Pancreas (tissue), 10 donors: ENCODE results near the gene NCOA3. TPM values are rescaled to one million over a fixed set of nuclear protein-coding genes. Genes with fewer than 3 reads are reported as not detected.
"Not testable (repeated sequence)": the region's sequence is repeated elsewhere in the genome, so short reads cannot be mapped to it uniquely, and the experiment has no call there.

Experiments
- ATAC-seq, 4 donors: fragments of 200-7000 bp; cut with Tn5 transposase; one replicate each; pipeline versions ENCODE4 v1.8.0 to v1.9.1; 2020; ENCODE audit warnings: mild to moderate bottlenecking in 4 of 4, moderate library complexity in 4 of 4
- DNase-seq, 6 donors: peaks; one replicate each; pipeline ENCODE4 v3.0.0-alpha.2; 2020
- FAIRE-seq: peaks from 2 replicates; lab custom pipeline; 2012; peaks lifted over from hg19 to GRCh38; lab: Jason Lieb, UNC
- H3K27ac ChIP-seq, 4 donors: fragments of 200-600 bp; sonication (generic); 1 replicate in 3 of 4; 2 replicates in 1 of 4; pipeline versions ENCODE4 v1.5.0 to v1.8.0; 2020
- H3K27me3 ChIP-seq, 4 donors: fragments of 200-600 bp; one replicate each; pipeline ENCODE4 v1.8.0; 2021
- H3K36me3 ChIP-seq, 3 donors: fragments of 200-600 bp; sonication (generic) in 1 of 3; one replicate each; pipeline versions ENCODE4 v1.5.0 to v1.8.0; 2020 to 2021
- H3K4me1 ChIP-seq, 3 donors: fragments of 200-600 bp; one replicate each; pipeline ENCODE4 v1.8.0; 2021
- H3K4me3 ChIP-seq, 4 donors: fragments of 200-600 bp; sonication (generic) in 2 of 4; one replicate each; pipeline versions ENCODE4 v1.5.0 to v1.8.0; 2020 to 2021
- H3K9me3 ChIP-seq, 4 donors: fragments of 200-600 bp; one replicate each; pipeline ENCODE4 v1.8.0; 2021
- CTCF ChIP-seq, 4 donors: fragments of 200-600 bp; sonication (generic) in 3 of 4; IDR thresholded peaks; one replicate each; pipeline versions ENCODE4 v1.5.0 to v1.8.0; 2021; ENCODE audit warnings: antibody characterized with exemption in 4 of 4
- WGBS, 2 donors: extraction: QIAGEN DNeasy Blood & Tissue Kit; methylation state at CpG; one replicate each; pipeline ENCODE4 v1.1.7; 2013; 5-methylcytosine and 5-hydroxymethylcytosine counted together
- intact Hi-C, 3 donors: fragments of 100-400 bp; cut with DNase I; formaldehyde crosslinking; loops; one replicate each; pipeline versions ENCODE4 v1.11.1 to v1.14.2; 2022
- polyA plus RNA-seq, 2 donors: library from polyadenylated mRNA; stranded (reverse); fragments of 200-250 nt; gene quantifications; one replicate each; pipeline ENCODE4 v1.2.3, GENCODE V29; 2013
- total RNA-seq, 6 donors: library from RNA; stranded (reverse); fragmentation: NEBNext Ultra II Directional in 4 of 6; extraction: Animal tissue kit (Norgen Biotek cat#: 25700) in 4 of 6; gene quantifications; one replicate each; pipeline versions ENCODE4 v1.2.1 to v1.2.4, GENCODE V29; 2021 to 2023
- donor health status: healthy with polysubstance abuse.
- donor health status: DM: no; HTN: no; CAD: no; lungs with moderate emphysema.
- donor health status: DM: no; HTN: no; CAD: no.
- donor health status: control.
- donor health status: control.
- donor health status: Bipolar disorder and iron deficiency.
- donor health status: DM: yes; HTN: yes; CAD: no.
- donor health status: DM: no; HTN: no; CAD: no.
- donor health status: DM: no; HTN: no; CAD: no.
- donor health status: DM: yes; HTN: yes; CAD: no.

Gene NCOA3
- total and polyA plus RNA-seq, 8 donors = 3.6 to 17.4 (median 10.5) TPM

GRCh38 chr20:47551222-47551621 lies 49.5 kb downstream of the NCOA3 start:
- Histone ChIP-seq H3K4me3 (no peak overlapping the region), H3K27me3 (no peaks in the 10 kb centered on the region), H3K36me3 (no peaks in the 10 kb centered on the region), H3K27ac (no peak overlapping the region), H3K4me1 (no peaks in the 10 kb centered on the region), H3K9me3 (no peaks in the 10 kb centered on the region)
- DNase-seq = no peak
- 77% methylated on average over 5 of the region's 5 CpGs for WGBS, 2 donors
- no peak for TF ChIP-seq CTCF (IDR thresholded peaks at IDR 0.05)
- FAIRE-seq = no peak
- ATAC-seq = no peak
- intact Hi-C loops = no loop called here

- Histone ChIP-seq H3K4me1 (no peaks in the 10 kb centered on the region), H3K4me3 (no peak overlapping the region), H3K9me3 (no peaks in the 10 kb centered on the region), H3K27ac (no peak overlapping the region), H3K27me3 (no peaks in the 10 kb centered on the region), H3K36me3 (no peaks in the 10 kb centered on the region)
- DNase-seq (no peak), FAIRE-seq (no peak), ATAC-seq (peak; percentile 38 to 72 (median 57))
- no peak for TF ChIP-seq CTCF (IDR thresholded peaks at IDR 0.05)
- intact Hi-C loops = no loop called here
Measured at GRCh38 chr20:47551841-47552240, 50.2 kb downstream of the NCOA3 start.

DNA sequence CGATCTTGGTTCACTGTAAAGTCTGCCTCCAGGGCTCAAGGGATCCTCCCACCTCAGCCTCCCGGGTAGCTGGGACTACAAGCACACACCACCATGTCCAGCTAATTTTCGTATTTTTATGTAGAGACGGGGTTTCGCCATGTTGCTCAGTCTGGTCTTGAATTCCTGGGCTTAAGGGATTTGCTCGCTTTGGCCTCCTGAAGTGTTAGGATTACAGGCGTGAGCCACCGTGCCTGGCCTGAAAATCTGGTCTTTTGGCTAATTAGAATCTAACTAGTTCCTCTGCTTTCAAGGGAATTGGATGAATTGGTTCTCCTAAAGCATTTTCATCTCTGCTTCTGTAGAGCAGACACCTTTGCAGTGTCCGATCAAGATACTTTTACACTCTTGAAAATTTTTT lies 51.3 kb downstream of the NCOA3 start:
- no peak for FAIRE-seq

GRCh38 chr20:47553594-47554235 lies 52.0 kb downstream of the NCOA3 start:
- H3K27me3 ChIP-seq, H3K4me3 ChIP-seq, H3K27ac ChIP-seq, FAIRE-seq, H3K4me1 ChIP-seq, ATAC-seq, H3K9me3 ChIP-seq, intact Hi-C loops, H3K36me3 ChIP-seq, DNase-seq: not testable (repeated sequence)
- 57 to 89% methylated on average over 1 to 4 of the region's 8 CpGs for WGBS, 2 donors

More for the DNA sequence above, 51.3 kb downstream of the NCOA3 start:
- WGBS, 2 donors = 95 to 97% methylated on average over 9 of the region's 9 CpGs
- ATAC-seq = no peak
- no peak for TF ChIP-seq CTCF (IDR thresholded peaks at IDR 0.05)
- intact Hi-C loops = no loop called here
- Histone ChIP-seq H3K36me3 (no peaks in the 10 kb centered on the region), H3K9me3 (no peaks in the 10 kb centered on the region), H3K27ac (no peak overlapping the region), H3K27me3 (no peaks in the 10 kb centered on the region), H3K4me3 (no peak overlapping the region), H3K4me1 (no peaks in the 10 kb centered on the region)
- DNase-seq = no peak

GRCh38 chr20:47554283-47554682 lies 52.6 kb downstream of the NCOA3 start:
- H3K36me3 ChIP-seq, H3K4me3 ChIP-seq, H3K27me3 ChIP-seq, H3K27ac ChIP-seq, intact Hi-C loops, DNase-seq, H3K9me3 ChIP-seq, ATAC-seq, FAIRE-seq, H3K4me1 ChIP-seq: not testable (repeated sequence)

GRCh38 chr20:47557218-47557617 lies 55.5 kb downstream of the NCOA3 start:
- TF ChIP-seq CTCF (IDR thresholded peaks at IDR 0.05) = no peak
- Histone ChIP-seq H3K4me3 (no peak overlapping the region), H3K27ac (no peak overlapping the region), H3K27me3 (no peaks in the 10 kb centered on the region), H3K36me3 (no peaks in the 10 kb centered on the region), H3K9me3 (no peaks in the 10 kb centered on the region), H3K4me1 (peaks cover 0 to 4% (median 0%) of the 10 kb centered on the region in 3 donors)
- ATAC-seq = no peak
- intact Hi-C loops = no loop called here
- 90 to 93% methylated on average over 2 of the region's 2 CpGs for WGBS, 2 donors
- DNase-seq = no peak
- no peak for FAIRE-seq
